Measurements from ENCODE around the gene KCNJ5.

DNA sequence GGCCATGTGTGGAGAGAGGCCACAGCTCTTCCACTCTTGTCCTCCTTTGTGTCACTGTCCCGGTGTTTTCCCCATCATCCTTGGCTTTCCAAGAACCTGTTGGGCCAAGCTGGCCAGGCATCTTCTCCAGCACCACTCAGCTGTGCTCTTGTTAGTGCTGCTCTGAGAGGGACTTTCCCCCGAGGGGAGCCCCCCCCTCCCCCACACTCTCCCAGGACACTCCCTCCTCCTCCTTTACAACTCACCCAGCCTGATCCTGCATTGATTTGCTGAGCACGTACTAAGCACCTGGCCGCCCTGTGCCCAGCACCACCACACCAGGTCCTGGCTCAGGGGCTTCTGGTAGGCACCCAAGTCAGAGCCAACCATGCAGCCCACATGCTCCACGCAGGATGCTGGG, 38.3 kb downstream of the KCNJ5 start:
- TF ChIP-seq, protein P1, sequence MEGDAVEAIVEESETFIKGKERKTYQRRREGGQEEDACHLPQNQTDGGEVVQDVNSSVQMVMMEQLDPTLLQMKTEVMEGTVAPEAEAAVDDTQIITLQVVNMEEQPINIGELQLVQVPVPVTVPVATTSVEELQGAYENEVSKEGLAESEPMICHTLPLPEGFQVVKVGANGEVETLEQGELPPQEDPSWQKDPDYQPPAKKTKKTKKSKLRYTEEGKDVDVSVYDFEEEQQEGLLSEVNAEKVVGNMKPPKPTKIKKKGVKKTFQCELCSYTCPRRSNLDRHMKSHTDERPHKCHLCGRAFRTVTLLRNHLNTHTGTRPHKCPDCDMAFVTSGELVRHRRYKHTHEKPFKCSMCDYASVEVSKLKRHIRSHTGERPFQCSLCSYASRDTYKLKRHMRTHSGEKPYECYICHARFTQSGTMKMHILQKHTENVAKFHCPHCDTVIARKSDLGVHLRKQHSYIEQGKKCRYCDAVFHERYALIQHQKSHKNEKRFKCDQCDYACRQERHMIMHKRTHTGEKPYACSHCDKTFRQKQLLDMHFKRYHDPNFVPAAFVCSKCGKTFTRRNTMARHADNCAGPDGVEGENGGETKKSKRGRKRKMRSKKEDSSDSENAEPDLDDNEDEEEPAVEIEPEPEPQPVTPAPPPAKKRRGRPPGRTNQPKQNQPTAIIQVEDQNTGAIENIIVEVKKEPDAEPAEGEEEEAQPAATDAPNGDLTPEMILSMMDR (IDR thresholded peaks at IDR 0.05), result no peak
- no peak for TF ChIP-seq POLR2A (IDR thresholded peaks at IDR 0.05)
